Endometrium (tissue), 2 donors: ENCODE data around the gene MAPK11.

Experiments
- FAIRE-seq: peaks from 2 replicates; lab custom pipeline; 2012; peaks lifted over from hg19 to GRCh38; lab: Jason Lieb, UNC
- donor health status: control.
- donor health status: control.

The MAPK11 gene

GRCh38 chr22:50307890-50308596 lies 37.9 kb upstream of the MAPK11 start:
- FAIRE-seq, result no peak

- no peak for FAIRE-seq
These were observed 36.9 kb upstream of the MAPK11 start, which contains the start of gene PLXNB2 for GRCh38 chr22:50306753-50307749. Gene PLXNB2 (minus strand): TSS chr22:50307646. CDS start chr22:50290584, 17,062 bp downstream.

GRCh38 chr22:50305923-50306566 lies 35.9 kb upstream of the MAPK11 start:
- FAIRE-seq, result peak; percentile 87

- no peak for FAIRE-seq
These were observed 35.3 kb upstream of the MAPK11 start for GRCh38 chr22:50305393-50305922.

- no peak for FAIRE-seq
These were observed 34.6 kb upstream of the MAPK11 start for GRCh38 chr22:50304528-50305392.

- FAIRE-seq, result no peak
These were observed 33.8 kb upstream of the MAPK11 start for GRCh38 chr22:50303848-50304527.

- no peak for FAIRE-seq
These were observed 33.3 kb upstream of the MAPK11 start for GRCh38 chr22:50303515-50303847.

GRCh38 chr22:50302564-50302963 lies 32.4 kb upstream of the MAPK11 start:
- no peak for FAIRE-seq

GRCh38 chr22:50302041-50302541 lies 31.9 kb upstream of the MAPK11 start:
- FAIRE-seq, result no peak

GRCh38 chr22:50301581-50301991 lies 31.4 kb upstream of the MAPK11 start:
- FAIRE-seq, result no peak

GRCh38 chr22:50300620-50301257 lies 30.6 kb upstream of the MAPK11 start:
- no peak for FAIRE-seq

GRCh38 chr22:50299785-50300619 lies 29.8 kb upstream of the MAPK11 start:
- FAIRE-seq, result no peak

- no peak for FAIRE-seq
These were observed 29.0 kb upstream of the MAPK11 start for GRCh38 chr22:50298937-50299784.

- no peak for FAIRE-seq
These were observed 28.1 kb upstream of the MAPK11 start for GRCh38 chr22:50298266-50298637.

GRCh38 chr22:50297510-50298265 lies 27.5 kb upstream of the MAPK11 start:
- no peak for FAIRE-seq

GRCh38 chr22:50296658-50297490 lies 26.7 kb upstream of the MAPK11 start:
- no peak for FAIRE-seq

- no peak for FAIRE-seq
These were observed 24.1 kb upstream of the MAPK11 start for GRCh38 chr22:50294319-50294656.
